Fibroblast of skin of right biceps (primary cell): ENCODE data around the gene TMEM117.
"Not testable (repeated sequence)": the region's sequence is repeated elsewhere in the genome, so short reads cannot be mapped to it uniquely, and the experiment has no call there.

Experiments
- DNase-seq: peaks from one replicate; pipeline ENCODE4 v3.0.0-alpha.2; 2013

Gene TMEM117

GRCh38 chr12:44031472-44032185 is 195.7 kb downstream of the TMEM117 start:
- peak; percentile 8 for DNase-seq

- DNase-seq, result no peak
Observed at GRCh38 chr12:44034906-44035305, 199.0 kb downstream of the TMEM117 start.

- no peak for DNase-seq
Observed at GRCh38 chr12:44036875-44037443, 201.1 kb downstream of the TMEM117 start.

- no peak for DNase-seq
Observed at GRCh38 chr12:44038411-44038810, 202.5 kb downstream of the TMEM117 start.

GRCh38 chr12:44044491-44044890 is 208.6 kb downstream of the TMEM117 start:
- DNase-seq, result not testable (repeated sequence)

- no peak for DNase-seq
Observed at GRCh38 chr12:44046732-44047417, 211.0 kb downstream of the TMEM117 start.

- DNase-seq, result no peak
Observed at GRCh38 chr12:44052554-44052953, 216.7 kb downstream of the TMEM117 start.

- peak; percentile 55 for DNase-seq
Observed at GRCh38 chr12:44053549-44054127, 217.8 kb downstream of the TMEM117 start.

GRCh38 chr12:44054281-44054680 is 218.4 kb downstream of the TMEM117 start:
- no peak for DNase-seq

GRCh38 chr12:44058366-44058765 is 222.5 kb downstream of the TMEM117 start:
- no peak for DNase-seq

- DNase-seq, result no peak
Observed at GRCh38 chr12:44059476-44059875, 223.6 kb downstream of the TMEM117 start.

GRCh38 chr12:44063671-44064070 is 227.8 kb downstream of the TMEM117 start:
- DNase-seq, result no peak

GRCh38 chr12:44076871-44077270 is 241.0 kb downstream of the TMEM117 start:
- no peak for DNase-seq

GRCh38 chr12:44077294-44077693 is 241.4 kb downstream of the TMEM117 start:
- DNase-seq, result no peak

- DNase-seq, result no peak
Observed at GRCh38 chr12:44078273-44078672, 242.4 kb downstream of the TMEM117 start.

- no peak for DNase-seq
Observed at GRCh38 chr12:44088647-44089046, 252.8 kb downstream of the TMEM117 start.

- DNase-seq, result no peak
Observed at GRCh38 chr12:44091948-44092606, 256.2 kb downstream of the TMEM117 start.

- no peak for DNase-seq
Observed at GRCh38 chr12:44098786-44099185, 262.9 kb downstream of the TMEM117 start.

GRCh38 chr12:44099486-44099885 is 263.6 kb downstream of the TMEM117 start:
- DNase-seq, result no peak

GRCh38 chr12:44100264-44100663 is 264.4 kb downstream of the TMEM117 start:
- DNase-seq, result no peak

GRCh38 chr12:44101475-44101874 is 265.6 kb downstream of the TMEM117 start:
- DNase-seq, result no peak

GRCh38 chr12:44114906-44115305 is 279.0 kb downstream of the TMEM117 start:
- no peak for DNase-seq

GRCh38 chr12:44117337-44117736 is 281.5 kb downstream of the TMEM117 start:
- no peak for DNase-seq
